SW480 (cell line): ENCODE results near the gene ACSL5.
"Not testable (repeated sequence)": the region's sequence is repeated elsewhere in the genome, so short reads cannot be mapped to it uniquely, and the experiment has no call there.

Experiments used
- DNase-seq: peaks from one replicate; pipeline ENCODE4 v3.0.0-alpha.2; 2016; ENCODE audit warnings: low spot score

The ACSL5 gene

DNA sequence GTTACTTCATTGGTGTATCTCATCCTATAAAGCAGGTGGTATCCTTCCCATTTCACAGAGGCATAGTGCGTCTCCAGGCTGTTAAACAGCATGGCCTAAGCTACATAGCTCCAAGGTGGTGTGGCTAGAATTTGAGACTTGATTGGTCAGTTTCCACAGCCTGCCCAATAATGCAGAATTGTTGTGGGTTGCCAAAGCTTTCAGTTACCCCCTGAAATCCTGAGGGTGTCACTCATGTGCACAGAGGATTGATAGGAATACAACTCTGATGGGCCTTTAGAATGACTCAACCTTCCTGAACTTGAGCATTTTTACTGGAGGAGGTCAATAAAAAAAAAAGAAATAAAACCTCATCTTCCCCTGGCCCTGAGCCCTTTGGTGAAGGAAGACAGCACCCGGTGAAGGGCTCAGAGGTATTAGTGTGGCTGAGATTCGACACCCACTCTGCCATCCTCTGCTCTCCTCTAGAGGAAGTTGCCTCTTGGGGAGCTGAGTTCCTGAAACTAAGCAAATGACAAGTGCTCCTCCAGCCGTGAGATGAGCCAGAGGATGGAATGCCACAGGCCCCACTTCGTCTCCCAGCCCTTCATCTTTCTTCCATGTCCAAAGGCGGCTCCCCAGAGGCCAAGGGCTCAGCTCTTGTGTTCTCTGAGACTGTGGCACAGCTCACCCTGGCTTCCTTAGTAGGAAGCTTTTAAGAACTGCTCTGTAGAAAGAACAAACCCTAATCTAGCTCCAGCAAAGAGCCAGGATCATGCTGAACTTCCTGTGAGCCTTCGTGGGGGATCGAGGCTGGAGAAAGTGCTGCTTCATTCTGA is 1.0 kb downstream of the ACSL5 start:
- no peak for DNase-seq

DNA sequence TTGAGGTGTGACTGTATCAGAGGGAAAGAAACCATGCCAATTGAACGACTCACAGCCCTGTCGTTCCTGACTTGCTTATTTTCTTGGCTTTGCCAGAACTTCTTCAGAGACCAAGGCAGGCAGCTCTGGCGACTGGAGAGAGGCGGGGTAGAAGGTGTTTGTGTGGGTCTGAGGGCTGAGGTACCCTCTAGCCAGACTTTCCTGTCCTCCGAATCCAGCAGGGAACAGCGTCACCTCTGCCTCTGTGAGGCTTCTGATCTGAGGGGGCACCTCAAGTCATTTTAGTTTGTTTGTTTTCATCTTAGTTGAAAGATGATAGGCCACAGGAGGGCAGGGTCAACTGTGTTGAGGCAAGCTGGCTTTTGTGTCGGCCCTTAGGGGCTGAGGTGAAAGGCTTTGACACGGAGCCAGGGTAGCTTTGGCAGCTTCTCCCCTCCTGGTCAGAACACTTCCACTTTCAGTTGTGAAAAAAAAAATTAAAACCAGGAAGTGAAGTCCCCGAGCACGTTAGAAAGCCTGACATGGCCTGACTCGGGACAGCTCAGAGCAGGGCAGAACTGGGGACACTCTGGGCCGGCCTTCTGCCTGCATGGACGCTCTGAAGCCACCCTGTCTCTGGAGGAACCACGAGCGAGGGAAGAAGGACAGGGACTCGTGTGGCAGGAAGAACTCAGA is 1.9 kb downstream of the ACSL5 start:
- peak; percentile 30 for DNase-seq

DNA sequence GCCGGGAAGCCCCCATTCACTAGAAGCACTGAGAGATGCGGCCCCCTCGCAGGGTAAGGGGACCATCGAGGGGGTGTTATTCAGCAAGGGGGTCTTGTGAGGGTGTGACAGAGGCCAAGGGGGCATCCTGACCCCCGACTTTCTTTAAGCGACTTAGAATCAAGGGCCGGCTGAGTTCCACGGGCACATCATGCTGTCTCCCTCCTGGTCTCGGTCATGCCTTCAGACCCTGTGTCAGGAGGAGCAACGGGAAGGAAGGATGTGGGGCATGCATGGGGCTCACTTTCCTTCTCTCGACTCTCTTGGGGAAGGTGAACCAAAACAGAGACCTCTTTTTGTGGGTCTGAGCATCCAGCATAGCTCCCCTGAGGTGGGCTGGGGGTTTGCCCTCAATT is 2.5 kb downstream of the ACSL5 start:
- DNase-seq: no peak

DNA sequence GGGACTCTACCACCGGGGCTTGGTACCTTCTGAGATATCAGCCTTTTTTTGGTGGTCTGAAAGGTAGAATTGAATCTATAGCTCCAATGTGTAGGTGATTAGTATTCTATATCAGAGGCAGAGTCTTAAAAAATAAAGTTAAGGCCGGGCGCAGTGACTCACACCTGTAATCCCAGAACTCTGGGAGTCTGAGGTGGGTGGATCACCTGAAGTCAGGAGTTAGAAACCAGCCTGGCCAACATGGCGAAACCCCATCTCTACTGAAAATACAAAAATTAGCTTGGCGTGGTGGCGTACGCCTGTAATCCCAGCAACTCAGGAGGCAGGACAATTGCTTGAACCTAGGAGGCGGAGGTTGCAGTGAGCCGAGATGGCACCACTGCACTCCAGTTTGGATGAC is 3.2 kb downstream of the ACSL5 start:
- not testable (repeated sequence) for DNase-seq

DNA sequence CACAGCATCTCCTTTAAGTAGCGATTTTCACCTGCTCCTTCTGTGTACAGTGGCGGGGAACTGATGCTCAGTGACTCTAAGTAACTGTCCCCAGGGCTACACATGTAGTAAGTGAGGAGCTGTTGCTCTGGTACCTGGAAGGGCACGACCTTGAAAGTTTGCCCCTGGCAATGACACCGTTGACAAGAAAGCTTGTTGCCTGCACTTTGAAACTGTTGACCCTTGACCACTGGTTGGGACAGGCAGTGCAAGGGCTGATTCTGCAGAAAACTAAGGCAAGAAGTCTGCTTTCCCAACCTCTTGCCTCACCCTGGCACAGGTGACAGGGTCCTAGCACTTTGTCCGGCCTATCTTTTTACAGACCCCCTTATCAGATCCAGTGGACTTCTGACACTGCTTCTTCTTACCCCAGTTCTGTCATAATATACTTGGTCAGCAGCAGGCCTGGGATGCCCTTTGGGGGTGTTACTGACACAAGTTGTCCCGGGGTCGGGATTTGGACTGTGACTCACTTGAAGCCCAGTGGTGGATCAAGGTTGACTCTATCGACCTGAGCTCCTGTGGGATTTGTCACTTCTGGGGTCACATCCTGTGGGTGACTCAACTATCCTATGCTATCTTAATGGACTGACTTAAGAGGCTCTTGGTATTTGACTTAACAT is 5.8 kb downstream of the ACSL5 start:
- DNase-seq: peak; percentile 47

DNA sequence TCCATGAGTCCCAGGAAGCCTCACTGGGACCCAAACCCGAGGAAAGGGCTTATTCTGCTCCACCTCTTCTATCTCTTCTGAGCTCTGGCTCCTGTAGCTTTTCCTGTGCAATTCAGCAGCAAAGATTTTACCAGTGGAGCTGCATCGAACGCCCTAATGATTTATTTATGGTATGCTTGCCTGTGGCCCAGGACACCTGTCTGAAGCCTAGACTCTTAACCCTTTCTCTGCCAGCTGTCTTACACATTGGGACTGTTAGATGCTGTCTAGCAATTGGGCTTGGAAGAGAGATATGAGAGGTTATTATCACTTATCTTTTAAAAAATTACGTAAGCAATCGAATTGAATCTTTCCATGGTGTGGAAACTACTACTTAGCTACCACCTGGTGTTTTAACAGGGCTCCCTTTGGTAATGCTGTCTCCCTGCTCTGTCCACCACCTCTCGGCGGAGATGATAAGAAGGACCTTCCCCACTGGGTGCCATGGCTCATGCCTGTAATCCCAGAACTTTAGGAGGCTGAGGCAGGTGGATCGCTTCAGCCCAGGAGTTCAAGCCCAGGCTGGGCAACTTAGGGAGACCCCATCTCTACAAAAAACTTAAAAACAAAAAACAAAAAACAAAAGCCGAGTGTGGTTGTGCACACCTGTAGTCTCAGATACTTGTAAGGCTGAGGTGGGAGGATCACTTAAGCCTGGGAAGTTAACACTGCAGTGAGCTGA is 8.8 kb downstream of the ACSL5 start:
- DNase-seq: no peak

DNA sequence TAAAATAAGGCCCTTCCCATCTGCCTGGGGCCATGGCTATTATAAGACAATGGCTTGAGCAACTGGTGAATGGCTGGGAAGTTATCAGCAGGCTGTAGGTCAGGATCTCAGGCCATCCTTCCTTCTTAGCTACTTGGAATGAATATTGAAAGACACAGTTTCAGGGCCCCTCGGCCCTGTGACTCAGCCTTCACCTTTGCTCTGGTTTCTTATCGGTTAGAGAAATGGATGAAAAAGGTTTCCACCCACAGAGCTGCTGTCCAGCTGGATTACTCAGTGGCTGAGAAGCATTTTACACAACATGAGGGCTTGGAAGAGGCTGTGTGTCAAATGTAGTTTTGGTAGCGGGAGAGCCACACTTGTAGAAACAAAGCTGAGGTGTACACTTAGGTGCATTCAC is 9.4 kb downstream of the ACSL5 start:
- peak; percentile 59 for DNase-seq

DNA sequence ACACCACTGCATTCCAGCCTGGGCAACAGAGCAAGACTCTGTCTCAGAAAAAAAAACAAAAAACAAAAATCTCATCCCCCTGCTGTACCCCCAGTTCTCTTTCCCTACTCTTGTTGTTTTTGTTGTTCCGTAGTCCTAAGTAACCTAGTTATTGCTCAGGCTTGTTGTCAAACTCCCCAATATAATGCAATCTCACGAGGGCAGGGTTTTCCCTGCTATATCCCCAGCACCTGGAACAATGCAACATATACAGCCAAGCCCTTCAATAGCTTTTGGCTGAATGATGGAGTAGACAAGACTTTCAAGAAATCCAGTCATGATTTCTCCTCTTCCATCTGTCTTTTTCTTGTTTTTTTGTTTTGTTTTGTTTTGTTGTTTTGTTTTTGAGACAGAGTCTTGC is 10.2 kb downstream of the ACSL5 start:
- no peak for DNase-seq

DNA sequence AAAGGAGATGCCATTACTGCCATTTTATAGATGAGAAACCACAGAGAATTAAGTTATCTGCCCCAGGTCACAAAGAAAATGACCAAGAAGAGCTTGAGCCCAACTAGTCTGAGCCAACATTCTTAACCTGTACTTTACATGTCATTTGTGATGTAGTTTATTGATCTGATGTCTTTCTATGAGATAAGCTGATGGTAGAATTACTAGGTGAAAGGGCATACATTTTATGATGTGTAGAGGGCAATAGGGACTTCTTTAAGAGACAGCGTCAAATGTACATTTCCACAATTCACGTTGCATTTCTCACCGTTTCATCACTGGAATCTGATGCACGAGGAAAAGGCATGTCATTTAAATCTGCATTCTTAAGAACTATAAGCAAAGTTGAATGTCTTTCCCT is 11.3 kb downstream of the ACSL5 start:
- no peak for DNase-seq

DNA sequence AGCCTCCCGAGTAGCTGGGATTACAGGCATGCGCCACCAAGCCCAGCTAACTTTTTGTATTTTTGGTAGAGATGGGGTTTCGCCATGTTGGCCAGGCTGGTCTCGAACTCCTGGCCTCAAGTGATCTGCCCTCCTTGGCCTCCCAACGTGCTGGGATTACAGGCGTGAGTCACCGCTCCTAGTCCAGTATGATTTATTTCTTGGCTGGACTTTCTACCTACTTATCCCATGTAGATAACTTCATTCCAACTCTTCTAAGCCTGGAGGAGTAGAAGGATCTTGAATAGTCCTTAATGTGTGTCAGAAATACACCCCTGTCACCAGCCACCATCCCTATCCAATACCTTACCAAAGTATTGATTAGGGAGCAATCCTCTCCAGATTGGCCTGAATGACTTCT is 14.1 kb downstream of the ACSL5 start:
- not testable (repeated sequence) for DNase-seq

DNA sequence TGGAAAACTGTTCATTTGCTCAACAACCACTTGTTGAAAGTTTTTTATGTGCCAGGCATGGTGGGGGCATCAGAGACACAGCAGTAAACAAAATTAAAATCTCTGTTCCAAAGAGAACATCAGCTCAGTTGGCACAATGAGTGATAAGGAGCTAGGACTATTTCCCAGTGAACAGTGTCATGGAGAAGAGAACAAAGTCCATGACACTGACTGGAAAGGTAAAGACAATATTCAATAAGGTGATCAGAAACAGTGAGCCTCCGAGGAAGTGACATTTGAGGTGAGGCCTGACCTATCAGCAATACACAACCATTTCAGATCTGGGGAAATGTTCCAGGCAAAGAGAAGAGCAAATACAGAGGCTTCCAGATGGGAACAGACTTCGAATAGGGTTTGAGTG is 14.6 kb downstream of the ACSL5 start:
- no peak for DNase-seq

DNA sequence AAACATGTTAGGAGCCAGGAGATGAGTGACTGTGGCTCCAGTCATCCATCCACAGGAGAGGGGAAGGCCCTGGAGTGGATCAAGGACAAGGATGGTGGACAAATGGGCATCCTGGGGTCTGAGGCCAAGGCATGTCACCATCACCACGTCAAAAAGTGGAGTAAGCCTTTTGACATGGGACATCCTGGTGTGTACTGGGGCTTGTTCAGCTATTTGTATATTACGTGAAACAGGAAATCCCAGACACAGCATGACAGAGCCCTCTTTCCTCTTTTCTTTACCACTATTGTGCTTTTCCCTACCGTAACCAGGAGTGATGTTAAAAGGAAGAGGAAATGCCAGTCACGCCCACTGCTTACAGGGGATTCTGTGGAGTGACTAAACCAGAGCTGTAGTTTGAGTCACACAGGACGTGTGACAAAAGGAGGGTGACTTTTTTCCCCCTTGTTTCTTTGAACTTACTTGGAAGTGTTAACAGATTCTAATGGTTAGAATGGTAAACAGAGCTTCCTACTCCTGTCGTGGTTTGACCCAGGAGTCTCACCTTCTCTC is 15.4 kb downstream of the ACSL5 start:
- peak; percentile 78 for DNase-seq

DNA sequence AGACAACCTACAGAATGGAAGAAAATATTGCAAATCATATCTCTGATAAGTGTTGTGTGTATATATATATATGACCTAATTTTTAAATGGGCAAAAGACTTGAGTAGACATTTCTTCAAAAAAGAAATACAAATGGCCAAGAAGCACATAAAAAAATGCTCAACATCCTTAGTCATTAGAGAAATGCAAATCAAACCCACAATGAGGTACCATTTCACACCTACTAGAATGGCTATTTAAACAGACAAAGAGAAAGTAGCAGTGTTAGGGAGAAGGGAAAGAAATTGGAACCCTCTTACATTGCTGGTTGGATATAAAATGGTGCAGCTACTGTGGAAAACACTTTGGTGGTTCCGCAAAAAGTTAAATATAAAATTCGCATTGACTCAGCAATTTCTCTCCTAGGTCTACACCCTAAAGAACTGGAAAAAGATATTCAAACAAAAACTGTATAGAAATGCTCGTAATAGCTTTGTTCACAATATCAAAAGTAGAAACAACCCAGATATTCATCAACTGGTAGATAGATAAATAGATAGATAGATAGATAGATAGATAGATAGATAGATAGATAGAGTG is 16.3 kb downstream of the ACSL5 start:
- DNase-seq: no peak

DNA sequence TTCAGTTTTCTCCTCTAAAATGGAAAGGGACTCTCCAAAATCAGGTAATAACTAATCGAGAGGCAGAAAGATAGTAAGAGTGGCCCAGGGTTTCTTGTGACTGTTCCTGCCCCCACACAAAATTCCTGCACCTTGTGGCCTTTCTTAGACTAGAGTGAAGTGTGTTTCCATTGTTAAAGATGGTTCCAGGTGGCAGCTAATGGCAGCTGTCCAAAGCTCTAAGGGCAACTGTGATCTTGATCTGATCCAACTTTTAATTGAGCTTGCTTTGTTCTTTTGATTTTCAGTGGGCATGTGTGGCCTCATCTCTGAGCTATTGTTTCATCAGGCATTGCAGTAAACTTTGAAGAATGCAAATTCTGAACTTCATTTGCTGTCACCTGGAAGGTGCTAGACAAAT is 19.4 kb downstream of the ACSL5 start:
- no peak for DNase-seq

DNA sequence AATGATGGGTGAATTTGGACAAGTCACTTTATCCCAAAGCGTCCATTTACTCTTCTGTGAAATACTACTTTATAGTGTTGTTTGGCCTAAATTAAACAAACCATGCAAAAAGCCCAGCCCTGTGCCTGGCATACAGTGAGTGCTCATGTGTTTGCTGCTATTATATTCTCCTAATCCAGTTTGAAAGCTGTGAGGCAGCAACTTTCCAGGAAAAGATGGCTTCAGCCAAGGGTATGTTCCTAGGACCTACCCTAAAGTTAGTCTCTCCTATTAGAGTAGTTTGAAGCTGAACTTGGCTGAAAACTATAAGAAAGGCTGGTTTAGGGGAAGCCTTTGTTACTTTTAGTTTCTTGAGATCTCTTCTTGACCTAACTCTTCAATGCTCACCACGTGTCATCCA is 19.9 kb downstream of the ACSL5 start:
- no peak for DNase-seq

DNA sequence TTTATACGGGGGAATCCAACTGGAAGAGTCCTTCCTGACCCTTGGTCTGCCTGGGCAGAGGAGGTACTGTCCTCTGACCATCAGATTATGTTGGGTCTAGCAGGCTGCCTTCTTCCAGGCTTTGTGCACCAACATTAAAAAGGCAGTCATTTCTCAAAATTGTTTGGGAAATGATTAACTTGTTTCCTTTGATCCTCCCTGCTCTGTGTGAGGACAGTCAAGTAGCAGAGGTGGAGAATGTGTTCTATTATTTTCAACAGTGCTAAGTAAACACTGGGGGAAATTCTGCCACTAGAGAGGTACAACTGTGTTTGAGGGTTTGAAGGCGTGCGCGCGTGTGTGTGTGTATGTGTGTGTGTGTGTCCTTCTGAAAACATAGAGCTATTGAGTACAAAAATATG is 20.6 kb downstream of the ACSL5 start:
- DNase-seq: peak; percentile 93

DNA sequence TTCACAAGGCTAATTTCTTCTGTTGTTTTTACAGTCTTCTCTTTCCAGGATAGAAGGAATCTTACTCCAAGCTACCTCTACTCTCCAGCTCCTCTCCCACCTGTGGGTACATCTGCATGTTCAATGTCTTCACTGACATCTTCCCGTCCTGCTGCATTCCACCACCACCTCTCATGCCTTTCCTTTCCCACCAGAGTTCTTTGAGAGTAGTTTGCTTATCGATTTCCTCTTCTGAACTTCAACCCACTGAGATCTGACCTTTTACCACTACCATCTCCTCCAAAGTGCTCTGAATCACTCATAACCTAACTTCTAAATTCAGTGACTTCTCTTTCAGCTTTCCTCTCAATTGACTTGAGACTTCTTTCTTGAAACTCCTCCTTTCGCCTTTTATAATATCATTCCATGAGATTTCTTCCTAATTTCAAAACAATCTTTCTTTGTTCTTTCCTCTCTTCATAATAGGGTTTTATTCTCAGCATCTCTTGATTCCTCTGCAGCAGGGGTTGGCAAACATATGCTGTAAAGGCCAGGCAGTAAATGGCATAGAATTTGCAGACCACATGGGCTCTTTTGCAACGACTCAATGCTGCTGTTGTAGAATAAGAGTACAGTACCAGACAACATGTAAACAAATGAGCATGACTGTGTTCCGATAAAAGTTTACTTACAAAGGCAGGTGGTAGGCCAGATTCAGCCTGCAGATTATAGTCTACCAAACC is 22.1 kb downstream of the ACSL5 start:
- no peak for DNase-seq

DNA sequence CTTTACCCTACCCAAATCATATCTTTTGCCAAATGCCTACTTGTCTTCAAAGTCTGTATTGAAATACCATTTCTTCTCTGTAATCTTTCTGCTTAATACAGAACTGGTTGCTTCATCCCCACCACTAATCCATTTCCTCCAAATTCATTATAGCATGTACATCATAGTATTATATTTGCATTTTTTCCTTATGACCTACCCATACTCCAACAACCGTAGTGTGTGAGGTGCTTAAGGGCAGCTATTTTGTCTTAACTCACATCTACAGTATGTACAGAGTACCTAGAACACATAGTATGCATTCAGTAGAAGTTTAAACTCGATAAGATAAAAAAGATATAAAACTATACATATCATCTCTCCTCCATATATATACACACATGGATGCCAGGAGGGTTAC is 23.7 kb downstream of the ACSL5 start:
- no peak for DNase-seq

DNA sequence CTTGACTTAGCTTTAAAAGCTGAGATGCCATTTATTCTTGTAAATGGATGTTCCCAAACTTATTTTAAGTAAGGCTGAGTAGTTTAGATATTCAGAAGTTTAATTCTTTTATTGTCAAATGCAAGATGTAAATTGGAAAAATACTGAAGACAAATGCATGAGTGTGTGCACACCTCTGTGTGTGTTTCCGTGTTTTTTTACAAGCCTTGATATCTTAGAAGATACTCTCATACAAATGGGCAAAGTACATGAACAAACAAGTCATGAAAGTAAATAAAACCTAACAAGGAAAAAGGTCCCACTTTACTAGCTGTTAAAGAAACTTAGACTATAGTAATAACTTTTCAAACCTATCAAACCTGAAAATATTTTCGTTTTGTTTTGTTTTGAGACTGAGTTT is 29.0 kb downstream of the ACSL5 start:
- DNase-seq: no peak

DNA sequence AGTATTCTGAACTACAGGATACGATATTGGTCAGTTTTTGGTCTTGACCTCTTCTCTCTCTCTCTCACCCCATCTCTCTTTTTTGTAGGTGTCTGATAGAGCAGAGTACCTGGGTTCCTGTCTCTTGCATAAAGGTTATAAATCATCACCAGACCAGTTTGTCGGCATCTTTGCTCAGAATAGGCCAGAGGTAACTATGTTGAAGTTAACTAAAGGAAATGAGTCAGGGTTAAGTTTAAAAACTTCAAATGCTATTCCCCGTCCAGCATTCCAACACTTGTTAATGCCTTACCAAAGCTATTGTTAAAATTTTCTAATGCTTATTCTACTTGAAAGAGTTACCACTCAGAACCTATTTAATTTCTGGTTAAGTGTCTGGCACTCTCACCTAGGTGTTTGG is 30.7 kb downstream of the ACSL5 start:
- no peak for DNase-seq

DNA sequence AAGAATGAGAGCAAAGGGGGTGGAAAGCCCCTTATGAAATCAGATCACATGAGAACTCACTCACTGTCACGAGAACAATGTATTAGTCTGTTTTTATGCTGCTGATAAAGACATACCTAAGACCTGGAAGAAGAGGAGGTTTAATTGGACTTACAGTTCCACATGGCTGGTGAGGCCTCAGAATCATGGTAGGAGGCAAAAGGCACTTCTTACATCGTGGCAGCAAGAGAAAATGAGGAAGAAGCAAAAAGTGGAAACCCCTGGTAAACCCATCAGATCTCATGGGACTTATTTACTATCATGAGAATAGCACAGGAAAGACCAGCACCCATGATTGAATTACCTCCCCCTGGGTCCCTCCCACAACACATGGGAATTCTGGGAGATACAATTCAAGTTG is 32.9 kb downstream of the ACSL5 start:
- not testable (repeated sequence) for DNase-seq
